GM12865 (cell line): Measurements from ENCODE around the gene OLFM1.
"Not testable (repeated sequence)": the region's sequence is repeated elsewhere in the genome, so short reads cannot be mapped to it uniquely, and the experiment has no call there.

Source experiments
- DNase-seq: peaks from one replicate; pipeline ENCODE4 v3.0.0; 2010; ENCODE audit warnings: low read depth
- H3K4me3 ChIP-seq: 2 replicates; pipeline ENCODE4 v1.5.1; 2011; ENCODE audit warnings: mild to moderate bottlenecking, low read depth, low read length, control low read depth
- TF ChIP-seq, protein P1 (sequence below): IDR thresholded peaks from 2 replicates; pipeline ENCODE4 v1.5.1; 2011; ENCODE audit warnings: low read length, control low read depth, low read depth, inconsistent platforms; ENCODE audit not compliant: insufficient read depth; ENCODE audit errors: missing control alignments

The OLFM1 gene

DNA sequence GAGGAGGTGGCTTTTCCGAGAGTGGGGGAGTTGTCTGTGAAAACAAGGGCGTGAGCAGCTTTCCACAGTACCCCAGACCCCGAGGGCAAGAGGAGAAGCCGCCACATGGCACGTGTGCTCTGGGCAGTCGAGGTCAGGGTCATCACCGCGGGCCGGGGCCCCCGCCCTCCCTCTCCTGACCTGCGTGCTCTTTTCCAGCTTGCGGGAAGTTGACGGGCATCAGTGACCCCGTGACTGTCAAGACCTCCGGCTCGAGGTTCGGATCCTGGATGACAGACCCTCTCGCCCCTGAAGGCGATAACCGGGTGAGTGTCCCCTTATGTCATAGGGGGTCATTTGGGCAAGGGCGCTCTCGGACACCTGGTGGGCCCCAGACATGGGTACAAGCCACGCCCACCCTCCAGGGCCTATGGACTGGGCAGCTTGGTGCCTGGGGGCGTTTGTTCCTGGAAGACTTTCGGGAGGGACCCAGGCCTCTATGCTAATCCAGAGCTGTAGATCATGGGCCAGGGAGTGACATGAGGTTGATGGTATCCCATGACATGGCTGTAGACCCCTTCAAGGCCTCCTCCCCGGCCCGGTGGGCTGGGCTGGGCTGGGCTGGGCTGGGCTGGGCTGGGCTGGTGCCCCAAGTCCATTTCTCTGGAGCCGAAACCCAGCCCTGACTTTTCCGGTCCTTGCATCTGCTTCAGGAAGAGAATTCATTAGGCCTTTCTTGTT lies 19.2 kb downstream of the OLFM1 start:
- no peak overlapping the region for H3K4me3 ChIP-seq
- no peak for DNase-seq
- TF ChIP-seq, protein P1, sequence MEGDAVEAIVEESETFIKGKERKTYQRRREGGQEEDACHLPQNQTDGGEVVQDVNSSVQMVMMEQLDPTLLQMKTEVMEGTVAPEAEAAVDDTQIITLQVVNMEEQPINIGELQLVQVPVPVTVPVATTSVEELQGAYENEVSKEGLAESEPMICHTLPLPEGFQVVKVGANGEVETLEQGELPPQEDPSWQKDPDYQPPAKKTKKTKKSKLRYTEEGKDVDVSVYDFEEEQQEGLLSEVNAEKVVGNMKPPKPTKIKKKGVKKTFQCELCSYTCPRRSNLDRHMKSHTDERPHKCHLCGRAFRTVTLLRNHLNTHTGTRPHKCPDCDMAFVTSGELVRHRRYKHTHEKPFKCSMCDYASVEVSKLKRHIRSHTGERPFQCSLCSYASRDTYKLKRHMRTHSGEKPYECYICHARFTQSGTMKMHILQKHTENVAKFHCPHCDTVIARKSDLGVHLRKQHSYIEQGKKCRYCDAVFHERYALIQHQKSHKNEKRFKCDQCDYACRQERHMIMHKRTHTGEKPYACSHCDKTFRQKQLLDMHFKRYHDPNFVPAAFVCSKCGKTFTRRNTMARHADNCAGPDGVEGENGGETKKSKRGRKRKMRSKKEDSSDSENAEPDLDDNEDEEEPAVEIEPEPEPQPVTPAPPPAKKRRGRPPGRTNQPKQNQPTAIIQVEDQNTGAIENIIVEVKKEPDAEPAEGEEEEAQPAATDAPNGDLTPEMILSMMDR = no peak

DNA sequence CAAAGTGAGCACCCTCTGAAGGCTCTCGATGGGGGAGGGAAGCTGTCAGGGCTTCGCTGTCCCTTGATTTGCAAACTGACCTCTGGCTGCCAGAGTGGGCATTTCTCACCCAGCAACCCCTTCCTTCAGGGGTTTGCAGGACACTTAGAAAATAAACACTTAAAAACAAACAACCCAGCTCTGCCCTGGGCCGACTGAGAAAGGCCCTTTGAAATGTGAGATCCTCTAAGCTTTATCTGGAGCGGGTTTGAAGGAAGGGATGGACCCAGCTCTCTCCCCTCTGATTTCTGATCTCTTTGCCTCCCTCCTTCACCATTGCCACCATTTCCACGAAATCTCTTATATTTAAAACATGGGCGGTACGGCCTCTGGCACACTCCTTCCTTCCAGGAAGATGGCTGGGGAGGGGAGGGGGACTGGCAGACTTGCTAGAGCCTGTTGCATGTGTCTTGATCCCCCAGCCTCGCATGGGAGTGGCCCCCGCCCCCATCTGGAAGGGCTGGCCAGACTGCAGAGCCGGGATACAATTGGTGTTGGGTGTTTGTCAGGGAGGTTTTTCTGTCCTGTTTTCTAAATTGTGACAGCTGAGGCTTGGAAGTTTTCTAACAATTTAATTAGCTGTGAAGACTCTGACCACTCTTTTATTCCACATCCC lies 20.2 kb downstream of the OLFM1 start:
- DNase-seq = no peak
- H3K4me3 ChIP-seq = no peak overlapping the region
- TF ChIP-seq, protein P1 = no peak

DNA sequence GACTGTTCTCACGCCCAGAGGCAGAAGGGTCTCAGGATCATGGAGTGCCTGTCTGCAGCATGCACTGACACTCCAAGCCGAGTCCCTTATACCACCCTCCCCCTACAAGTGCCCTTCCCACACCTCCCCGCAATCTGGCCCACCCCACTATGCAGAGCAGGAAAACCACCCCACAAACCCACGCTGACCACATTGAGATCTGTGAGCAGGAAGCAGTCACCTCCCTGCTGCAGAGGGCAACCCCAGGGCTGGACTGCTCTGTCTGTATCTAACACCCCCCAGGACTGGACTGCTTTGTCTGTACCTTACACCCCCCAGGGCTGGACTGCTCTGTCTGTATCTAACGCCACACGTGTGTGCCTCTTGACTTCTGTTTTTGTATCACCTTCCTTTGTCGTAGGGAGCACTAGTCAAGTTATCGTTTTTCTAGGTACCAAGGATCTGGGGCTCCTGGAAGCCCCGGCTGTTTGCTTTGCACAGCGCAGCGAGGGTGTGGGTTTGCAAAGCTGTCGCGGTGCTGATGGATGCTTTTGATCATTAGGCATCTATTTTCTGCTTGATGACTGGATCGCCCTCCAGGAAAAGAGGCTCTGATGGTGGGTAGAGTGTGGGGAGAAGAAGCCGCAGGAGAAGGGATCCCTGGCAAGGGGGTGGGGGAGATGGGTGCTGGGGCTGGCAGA lies 21.5 kb downstream of the OLFM1 start:
- H3K4me3 ChIP-seq = no peak overlapping the region
- TF ChIP-seq, protein P1 = no peak

GRCh38 chr9:135109650-135110049 lies 22.2 kb downstream of the OLFM1 start:
- no peak for DNase-seq
- H3K4me3 ChIP-seq = no peak overlapping the region
- TF ChIP-seq, protein P1 = no peak

More for the DNA sequence above, 21.5 kb downstream of the OLFM1 start:
- DNase-seq = no peak

- TF ChIP-seq, protein P1 = no peak
- no peak overlapping the region for H3K4me3 ChIP-seq
- DNase-seq = no peak
These were observed 22.9 kb downstream of the OLFM1 start for GRCh38 chr9:135110416-135110815.

- not testable (repeated sequence) for DNase-seq, H3K4me3 ChIP-seq
These were observed 24.1 kb downstream of the OLFM1 start for GRCh38 chr9:135111600-135111999.

DNA sequence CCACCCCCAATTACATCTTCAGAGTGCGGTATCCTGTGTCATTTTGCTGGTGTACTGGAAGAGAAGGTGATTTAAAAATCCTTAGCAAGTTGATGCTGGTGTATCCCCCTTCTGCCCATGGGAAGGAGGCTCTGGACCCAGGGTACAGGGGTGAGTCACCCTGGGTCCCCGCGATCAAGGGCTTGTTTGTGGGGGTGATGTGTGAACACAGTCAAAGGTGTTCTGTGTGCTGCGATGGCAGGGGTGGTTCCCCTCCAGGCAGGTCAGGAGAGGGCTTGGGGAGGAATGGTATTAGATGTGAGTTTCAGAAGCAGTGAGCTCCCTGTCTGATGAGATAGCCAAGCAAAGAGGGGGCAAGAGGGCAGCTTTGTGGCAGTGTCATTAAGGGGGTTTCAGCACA lies 28.9 kb downstream of the OLFM1 start:
- H3K4me3 ChIP-seq = no peak overlapping the region
- TF ChIP-seq, protein P1 = no peak
- DNase-seq = no peak
